GM12873 (cell line): Measurements from ENCODE around the gene TEX22.

Experiments
- CTCF ChIP-seq: IDR thresholded peaks from 2 replicates; pipeline ENCODE4 v1.5.1; 2012; ENCODE audit warnings: low read depth, mild to moderate bottlenecking, moderate library complexity, low read length, control low read depth; ENCODE audit not compliant: insufficient read depth; ENCODE audit errors: missing control alignments

The TEX22 gene

GRCh38 chr14:105440992-105441391 is 42.7 kb downstream of the TEX22 start:
- no peak for TF ChIP-seq CTCF

GRCh38 chr14:105442125-105442524 is 43.8 kb downstream of the TEX22 start:
- no peak for TF ChIP-seq CTCF

- no peak for TF ChIP-seq CTCF
Observed at GRCh38 chr14:105442834-105443233, 44.5 kb downstream of the TEX22 start.

- TF ChIP-seq CTCF = no peak
Observed at GRCh38 chr14:105444859-105445258, 46.5 kb downstream of the TEX22 start.

GRCh38 chr14:105445290-105445689 is 47.0 kb downstream of the TEX22 start:
- no peak for TF ChIP-seq CTCF

- TF ChIP-seq CTCF = no peak
Observed at GRCh38 chr14:105445901-105446845, 47.8 kb downstream of the TEX22 start.

DNA sequence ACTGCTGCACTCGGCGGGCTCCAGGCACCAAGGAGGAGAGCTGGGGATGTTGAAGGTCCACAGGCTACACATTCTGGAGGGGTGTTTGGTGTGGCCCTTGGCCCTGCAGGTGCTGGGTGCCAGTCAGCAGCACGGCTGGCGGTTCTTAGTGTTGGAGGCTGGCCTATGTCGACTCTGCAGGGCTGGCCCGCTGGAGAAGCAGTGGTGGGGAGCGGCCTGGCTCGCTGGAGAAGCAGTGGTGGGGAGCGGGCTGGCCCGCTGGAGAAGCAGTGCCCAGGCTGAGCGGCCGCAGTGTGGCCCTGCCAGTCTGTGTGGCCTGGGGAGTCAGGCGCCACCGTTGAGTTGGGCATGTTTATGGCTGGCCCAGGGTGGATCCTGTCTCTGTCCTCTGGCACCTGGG is 48.6 kb downstream of the TEX22 start:
- no peak for TF ChIP-seq CTCF
